Spleen (tissue), 7 donors: ENCODE data around the gene VWA2.

Experiments
- CTCF ChIP-seq, 11 experiments: fragments of 200-600 bp in 7 of 11; fragments of 450-650 bp in 4 of 11; sonication (generic) in 4 of 11; IDR thresholded peaks in 8 of 11; conservative IDR thresholded peaks in 3 of 11; 1 replicate in 7 of 11; 2 replicates in 4 of 11; pipeline versions ENCODE4 v1.4.0 to v1.8.0; 2016 to 2021; ENCODE audit warnings: antibody characterized with exemption in 11 of 11, inconsistent platforms in 4 of 11, mild to moderate bottlenecking in 1 of 11
- POLR2A ChIP-seq, 3 donors: fragments of 450-650 bp; IDR thresholded peaks; one replicate each; pipeline ENCODE4 v1.5.1; 2017; ENCODE audit warnings: antibody characterized with exemption in 3 of 3, mild to moderate bottlenecking in 1 of 3
- donor health status: DM: no; HTN: no; CAD: no; lungs with moderate emphysema.
- donor health status: DM: no; HTN: no; CAD: no.
- donor health status: DM: no; HTN: no; CAD: no.

- TF ChIP-seq CTCF (IDR thresholded peaks at IDR 0.05 in 8 of 11, conservative IDR thresholded peaks at IDR 0.05 in 3 of 11) (no peak), POLR2A (IDR thresholded peaks at IDR 0.05) (no peak)
Observed at GRCh38 chr10:114206902-114207301, 32.2 kb upstream of the VWA2 start.
